Hepatocyte (in vitro differentiated cells): ENCODE results near the gene FSTL1. TPM values are rescaled to one million over a fixed set of nuclear protein-coding genes. Genes with fewer than 3 reads are reported as not detected.

Experiments
- DNase-seq: peaks from one replicate; pipeline ENCODE4 v3.0.0-alpha.2; 2016; ENCODE audit warnings: low spot score
- H2AFZ ChIP-seq: fragments of 200-600 bp; sonication (generic); 2 replicates; pipeline ENCODE4 v1.6.0; 2016; ENCODE audit warnings: antibody characterized with exemption, mild to moderate bottlenecking
- H3K27ac ChIP-seq: fragments of 200-600 bp; sonication (generic); 2 replicates; pipeline ENCODE4 v1.5.1; 2016; ENCODE audit warnings: mild to moderate bottlenecking
- H3K27me3 ChIP-seq: fragments of 200-600 bp; sonication (generic); 2 replicates; pipeline ENCODE4 v1.6.1; 2016
- H3K36me3 ChIP-seq: fragments of 200-600 bp; sonication (generic); replicated peaks from 2 replicates; pipeline ENCODE4 v1.5.1; 2016; ENCODE audit warnings: low read depth; ENCODE audit not compliant: insufficient read depth
- H3K4me1 ChIP-seq: fragments of 200-600 bp; sonication (generic); 2 replicates; pipeline ENCODE4 v1.5.1; 2016; ENCODE audit warnings: mild to moderate bottlenecking, moderate library complexity; ENCODE audit not compliant: insufficient read depth
- H3K4me2 ChIP-seq: fragments of 200-600 bp; sonication (generic); 2 replicates; pipeline ENCODE4 v1.6.0; 2016
- H3K4me3 ChIP-seq: fragments of 200-600 bp; sonication (generic); 2 replicates; pipeline ENCODE4 v1.5.1; 2016; ENCODE audit warnings: mild to moderate bottlenecking
- H3K79me2 ChIP-seq: fragments of 200-600 bp; sonication (generic); 2 replicates; pipeline ENCODE4 v1.6.0; 2017; ENCODE audit warnings: mild to moderate bottlenecking
- H3K9me2 ChIP-seq: fragments of 200-600 bp; sonication (generic); replicated peaks from 2 replicates; pipeline ENCODE4 v1.6.0; 2017; ENCODE audit warnings: mild to moderate bottlenecking; ENCODE audit not compliant: insufficient read depth
- H3K9me3 ChIP-seq: fragments of 200-600 bp; sonication (generic); 2 replicates; pipeline ENCODE4 v1.5.1; 2016; ENCODE audit warnings: low read depth, mild to moderate bottlenecking
- H4K20me1 ChIP-seq: fragments of 200-600 bp; sonication (generic); 2 replicates; pipeline ENCODE4 v1.6.0; 2016; ENCODE audit warnings: mild to moderate bottlenecking; ENCODE audit not compliant: insufficient read depth, poor library complexity, severe bottlenecking
- EZH2 ChIP-seq: fragments of 200-600 bp; sonication (generic); IDR thresholded peaks from 2 replicates; pipeline ENCODE4 v1.6.1; 2016; ENCODE audit warnings: antibody characterized with exemption, mild to moderate bottlenecking, borderline replicate concordance
- EZH2phosphoT487 ChIP-seq: fragments of 200-600 bp; sonication (generic); IDR thresholded peaks from one replicate; pipeline ENCODE4 v1.6.1; 2018; ENCODE audit warnings: antibody characterized with exemption, mild to moderate bottlenecking, low read depth, moderate library complexity; ENCODE audit not compliant: unreplicated experiment, severe bottlenecking
- WGBS: methylation state at CpG from one replicate; pipeline ENCODE4 v1.1.6; 2016; ENCODE audit warnings: low lambda C conversion rate; ENCODE audit errors: missing lambda C conversion rate; 5-methylcytosine and 5-hydroxymethylcytosine counted together
- polyA plus RNA-seq: library from polyadenylated mRNA; unstranded; fragments of >200 nt; fragmentation: Nextera tagmentation; extraction: Ambion mirVana; gene quantifications from 2 replicates; pipeline ENCODE4 v1.2.1, GENCODE V29; 2016
- total RNA-seq: library from RNA; depleted of rRNA; stranded (reverse); fragments of >200 nt; gene quantifications from 2 replicates; pipeline ENCODE4 v1.2.3, GENCODE V29; 2014
- TF ChIP-seq, protein P1 (sequence below): fragments of 200-600 bp; sonication (generic); IDR thresholded peaks from 2 replicates; pipeline ENCODE4 v1.5.1; 2016; ENCODE audit warnings: antibody characterized with exemption, mild to moderate bottlenecking; ENCODE audit not compliant: poor library complexity

The FSTL1 gene
- total and polyA plus RNA-seq, 2 experiments from 2014 or later = 195 to 390 TPM

DNA sequence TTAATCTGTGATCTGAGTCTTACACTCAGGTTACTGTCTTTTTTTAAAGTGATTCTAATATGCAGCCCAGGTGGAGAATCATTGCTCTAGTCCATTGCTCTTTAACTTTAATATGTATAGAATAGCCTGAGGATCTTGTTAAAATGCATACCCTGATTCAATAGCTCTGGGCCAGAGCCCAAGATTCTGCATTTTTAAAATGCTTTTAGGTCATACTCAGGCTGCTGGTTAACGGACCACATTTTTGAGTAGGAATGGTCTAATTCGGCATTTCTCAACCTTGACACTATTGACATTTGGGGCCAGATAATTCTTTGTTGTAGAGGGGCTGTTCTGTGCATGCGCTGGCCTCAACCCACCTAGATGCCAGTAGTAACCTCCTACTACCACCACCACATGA lies 20.9 kb upstream of the FSTL1 start:
- TF ChIP-seq EZH2phosphoT487 = no peak
- TF ChIP-seq, protein P1, sequence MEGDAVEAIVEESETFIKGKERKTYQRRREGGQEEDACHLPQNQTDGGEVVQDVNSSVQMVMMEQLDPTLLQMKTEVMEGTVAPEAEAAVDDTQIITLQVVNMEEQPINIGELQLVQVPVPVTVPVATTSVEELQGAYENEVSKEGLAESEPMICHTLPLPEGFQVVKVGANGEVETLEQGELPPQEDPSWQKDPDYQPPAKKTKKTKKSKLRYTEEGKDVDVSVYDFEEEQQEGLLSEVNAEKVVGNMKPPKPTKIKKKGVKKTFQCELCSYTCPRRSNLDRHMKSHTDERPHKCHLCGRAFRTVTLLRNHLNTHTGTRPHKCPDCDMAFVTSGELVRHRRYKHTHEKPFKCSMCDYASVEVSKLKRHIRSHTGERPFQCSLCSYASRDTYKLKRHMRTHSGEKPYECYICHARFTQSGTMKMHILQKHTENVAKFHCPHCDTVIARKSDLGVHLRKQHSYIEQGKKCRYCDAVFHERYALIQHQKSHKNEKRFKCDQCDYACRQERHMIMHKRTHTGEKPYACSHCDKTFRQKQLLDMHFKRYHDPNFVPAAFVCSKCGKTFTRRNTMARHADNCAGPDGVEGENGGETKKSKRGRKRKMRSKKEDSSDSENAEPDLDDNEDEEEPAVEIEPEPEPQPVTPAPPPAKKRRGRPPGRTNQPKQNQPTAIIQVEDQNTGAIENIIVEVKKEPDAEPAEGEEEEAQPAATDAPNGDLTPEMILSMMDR = no peak
- no peak for TF ChIP-seq EZH2
- Histone ChIP-seq H3K36me3 (no peaks in the 10 kb centered on the region), H3K27ac (no peak overlapping the region), H3K27me3 (no peaks in the 10 kb centered on the region), H3K79me2 (no peaks in the 10 kb centered on the region), H3K4me1 (peaks cover 21% of the 10 kb centered on the region), H3K9me2 (no peaks in the 10 kb centered on the region), H3K9me3 (no peaks in the 10 kb centered on the region), H3K4me2 (no peak overlapping the region), H4K20me1 (no peaks in the 10 kb centered on the region), H3K4me3 (no peak overlapping the region), H2AFZ (no peak overlapping the region)
- 71% methylated on average over 3 of the region's 3 CpGs for WGBS
- DNase-seq = no peak

DNA sequence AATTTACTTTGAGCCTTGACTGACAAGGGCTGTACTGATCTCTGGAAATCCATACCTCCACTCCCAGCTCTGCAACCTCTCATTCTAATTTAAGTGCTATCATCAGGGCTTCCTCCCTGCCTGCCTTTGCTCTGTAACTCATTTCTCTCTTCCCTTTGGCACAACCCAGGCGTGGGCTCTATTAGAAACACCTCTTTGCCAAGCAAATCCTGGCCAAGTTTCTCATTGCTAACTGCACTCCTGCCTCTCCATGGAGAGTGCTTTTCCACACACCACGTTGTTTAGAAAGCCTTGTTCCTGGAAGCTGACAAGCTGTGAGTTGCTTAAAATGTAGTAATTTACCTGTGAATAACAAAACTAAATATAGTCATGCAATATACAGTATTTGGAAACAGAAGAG lies 20.1 kb upstream of the FSTL1 start:
- Histone ChIP-seq H3K79me2 (no peaks in the 10 kb centered on the region), H3K27ac (no peak overlapping the region), H3K4me1 (peaks cover 21% of the 10 kb centered on the region), H2AFZ (no peak overlapping the region), H3K9me2 (no peaks in the 10 kb centered on the region), H4K20me1 (no peaks in the 10 kb centered on the region), H3K27me3 (no peaks in the 10 kb centered on the region), H3K4me3 (no peak overlapping the region), H3K36me3 (no peaks in the 10 kb centered on the region), H3K4me2 (no peak overlapping the region), H3K9me3 (no peaks in the 10 kb centered on the region)
- WGBS = 44% methylated on average over 2 of the region's 2 CpGs
- peak; percentile 11 for DNase-seq
- TF ChIP-seq, protein P1 = no peak
- TF ChIP-seq EZH2 (no peak), EZH2phosphoT487 (no peak)

DNA sequence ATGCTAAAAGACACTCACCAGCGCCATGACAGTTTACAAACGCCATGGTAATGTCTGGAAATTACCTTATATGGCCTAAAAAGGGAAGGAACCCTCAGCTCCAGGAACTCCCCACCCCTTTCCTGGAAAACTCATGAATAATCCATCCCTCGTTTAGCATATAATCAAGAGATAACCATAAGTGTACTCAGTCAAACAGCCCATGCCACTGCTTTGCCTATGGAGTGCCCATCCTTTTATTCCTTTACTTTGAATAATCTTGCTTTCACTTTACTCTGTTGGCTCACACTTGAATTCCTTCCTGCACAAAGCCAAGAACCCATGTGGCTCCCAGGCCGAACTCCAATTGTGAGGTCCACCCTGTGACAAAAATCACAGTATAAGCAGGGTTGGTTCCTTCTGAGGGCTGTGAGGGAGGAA lies 19.1 kb upstream of the FSTL1 start:
- Histone ChIP-seq H3K79me2 (no peaks in the 10 kb centered on the region), H3K27ac (peak overlapping the region; percentile 68), H3K4me1 (peaks cover 21% of the 10 kb centered on the region), H3K4me2 (peak overlapping the region; percentile 14), H2AFZ (no peak overlapping the region), H3K27me3 (no peaks in the 10 kb centered on the region), H3K36me3 (no peaks in the 10 kb centered on the region), H3K9me2 (no peaks in the 10 kb centered on the region), H4K20me1 (no peaks in the 10 kb centered on the region), H3K9me3 (no peaks in the 10 kb centered on the region), H3K4me3 (no peak overlapping the region)
- TF ChIP-seq EZH2phosphoT487 (no peak), EZH2 (no peak)
- TF ChIP-seq, protein P1 = no peak
- no peak for DNase-seq
- WGBS = 67% methylated on average over 4 of the region's 4 CpGs

DNA sequence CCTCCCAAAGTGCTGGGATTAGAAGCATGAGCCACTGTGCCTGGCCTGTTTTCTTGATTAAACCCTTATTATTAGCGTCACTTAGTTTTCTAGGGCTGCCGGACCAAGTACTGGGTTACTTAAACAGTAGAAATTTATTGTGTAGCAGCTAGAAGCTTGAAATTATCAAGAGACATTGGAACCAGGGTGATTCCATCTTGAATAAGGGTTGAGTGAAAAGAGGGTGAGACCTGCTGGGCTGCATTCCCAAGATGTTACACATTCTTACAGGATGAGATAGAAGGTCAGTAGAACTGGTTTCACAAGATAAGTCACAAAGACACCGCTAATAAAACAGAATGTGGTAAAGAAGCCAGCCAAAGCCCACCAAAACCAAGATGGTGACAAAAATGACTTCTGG lies 18.6 kb upstream of the FSTL1 start:
- H4K20me1 ChIP-seq = no peaks in the 10 kb centered on the region
- H3K27me3 ChIP-seq = no peaks in the 10 kb centered on the region
- H2AFZ ChIP-seq = no peak overlapping the region
- H3K36me3 ChIP-seq = no peaks in the 10 kb centered on the region
- no peaks in the 10 kb centered on the region for H3K9me3 ChIP-seq
- H3K4me1 ChIP-seq = peaks cover 21% of the 10 kb centered on the region
- no peaks in the 10 kb centered on the region for H3K79me2 ChIP-seq
- DNase-seq = peak; percentile 59
- H3K4me3 ChIP-seq = no peak overlapping the region
- no peaks in the 10 kb centered on the region for H3K9me2 ChIP-seq
- whole genome bisulfite sequencing = 78% methylated on average over 3 of the region's 3 CpGs
- TF ChIP-seq EZH2 (no peak), EZH2phosphoT487 (no peak)
- TF ChIP-seq, protein P1 = no peak
- H3K4me2 ChIP-seq = peak overlapping the region; percentile 19
- peak overlapping the region; percentile 93 for H3K27ac ChIP-seq
